ENCODE data around the gene MEGF9. TPM values are rescaled to one million over a fixed set of nuclear protein-coding genes. Genes with fewer than 3 reads are reported as not detected.

MEGF9 gene
- total RNA-seq, 2 donors from 2014 or later = 5.0 to 10.7 TPM

DNA sequence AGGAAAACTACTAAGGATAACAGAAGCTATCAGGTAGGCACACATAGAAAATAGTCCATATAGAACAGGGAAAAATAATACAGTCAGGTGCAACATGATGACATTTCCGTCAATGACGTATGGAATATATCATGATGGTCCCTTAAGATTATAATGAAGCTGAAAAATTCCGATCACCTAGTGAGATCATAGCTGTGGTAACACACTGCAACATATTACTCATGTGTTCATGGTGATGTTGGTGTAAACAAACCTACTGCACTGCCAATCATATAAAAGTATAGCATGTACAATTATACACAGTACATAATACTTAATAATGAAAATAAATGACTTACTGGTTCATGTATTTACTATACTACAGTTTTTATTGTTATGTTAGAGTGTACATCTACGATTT is 60.0 kb downstream of the MEGF9 start:
- H3K27ac ChIP-seq (ENCODE audit: low read depth, low read length) = no peak overlapping the region
- no peak for DNase-seq
- no peaks in the 10 kb centered on the region for H3K9me3 Mint-ChIP-seq
- no peaks in the 10 kb centered on the region for H3K9me3 ChIP-seq (ENCODE audit: control insufficient read depth, low read length)
- no peak overlapping the region for H3K4me3 ChIP-seq (ENCODE audit: low read length)
- WGBS, 2 experiments (ENCODE audit: insufficient coverage in 1 of 2, insufficient read length in 1 of 2) = 92 to 100% methylated on average over 2 to 4 of the region's 4 CpGs
- H3K9ac ChIP-seq (ENCODE audit: extremely low read depth, low read length, poor library complexity, severe bottlenecking) = no peak overlapping the region
- no peaks in the 10 kb centered on the region for H3K4me1 ChIP-seq (ENCODE audit: control insufficient read depth, insufficient read depth, low read length)
- no peaks in the 10 kb centered on the region for H3K27me3 Mint-ChIP-seq (ENCODE audit: insufficient read depth)
- no peaks in the 10 kb centered on the region for H3K36me3 Mint-ChIP-seq (ENCODE audit: low read depth)
- no peak overlapping the region for H3K4me3 Mint-ChIP-seq
- no peak overlapping the region for H3K27ac Mint-ChIP-seq
- H3K36me3 ChIP-seq (ENCODE audit: control insufficient read depth, insufficient read depth, low read length) = peaks cover 6% of the 10 kb centered on the region
- no peaks in the 10 kb centered on the region for H3K4me1 Mint-ChIP-seq
- TF ChIP-seq, protein P1, sequence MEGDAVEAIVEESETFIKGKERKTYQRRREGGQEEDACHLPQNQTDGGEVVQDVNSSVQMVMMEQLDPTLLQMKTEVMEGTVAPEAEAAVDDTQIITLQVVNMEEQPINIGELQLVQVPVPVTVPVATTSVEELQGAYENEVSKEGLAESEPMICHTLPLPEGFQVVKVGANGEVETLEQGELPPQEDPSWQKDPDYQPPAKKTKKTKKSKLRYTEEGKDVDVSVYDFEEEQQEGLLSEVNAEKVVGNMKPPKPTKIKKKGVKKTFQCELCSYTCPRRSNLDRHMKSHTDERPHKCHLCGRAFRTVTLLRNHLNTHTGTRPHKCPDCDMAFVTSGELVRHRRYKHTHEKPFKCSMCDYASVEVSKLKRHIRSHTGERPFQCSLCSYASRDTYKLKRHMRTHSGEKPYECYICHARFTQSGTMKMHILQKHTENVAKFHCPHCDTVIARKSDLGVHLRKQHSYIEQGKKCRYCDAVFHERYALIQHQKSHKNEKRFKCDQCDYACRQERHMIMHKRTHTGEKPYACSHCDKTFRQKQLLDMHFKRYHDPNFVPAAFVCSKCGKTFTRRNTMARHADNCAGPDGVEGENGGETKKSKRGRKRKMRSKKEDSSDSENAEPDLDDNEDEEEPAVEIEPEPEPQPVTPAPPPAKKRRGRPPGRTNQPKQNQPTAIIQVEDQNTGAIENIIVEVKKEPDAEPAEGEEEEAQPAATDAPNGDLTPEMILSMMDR (conservative IDR thresholded peaks at IDR 0.05) = no peak
- no peaks in the 10 kb centered on the region for H3K27me3 ChIP-seq (ENCODE audit: control insufficient read depth, insufficient read depth, low read length, poor library complexity, severe bottlenecking)

DNA sequence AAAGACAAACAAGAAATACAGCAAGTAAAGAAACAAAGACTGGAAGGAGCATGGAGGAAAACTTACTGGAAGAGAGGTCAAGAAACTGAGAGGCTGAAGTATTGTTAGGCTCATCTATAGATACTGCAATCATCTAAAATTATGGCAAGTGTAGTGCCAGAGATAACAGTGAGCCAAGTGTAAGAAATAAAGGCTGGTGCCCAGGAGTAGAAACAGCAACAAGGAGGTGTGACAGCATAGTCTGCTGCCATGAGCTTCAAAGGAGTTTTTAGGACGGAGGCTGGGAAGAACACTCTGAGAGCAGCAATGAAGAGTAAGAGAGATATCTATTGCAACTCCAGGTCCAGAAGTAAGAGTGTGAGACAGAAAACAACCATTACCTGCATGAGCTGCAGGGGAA is 60.5 kb downstream of the MEGF9 start:
- no peak for DNase-seq
- H3K9ac ChIP-seq (ENCODE audit: extremely low read depth, low read length, poor library complexity, severe bottlenecking) = no peak overlapping the region
- Mint-ChIP-seq H3K4me1 (no peaks in the 10 kb centered on the region), H3K36me3 (ENCODE audit: low read depth) (no peaks in the 10 kb centered on the region), H3K4me3 (no peak overlapping the region), H3K27ac (no peak overlapping the region), H3K9me3 (no peaks in the 10 kb centered on the region), H3K27me3 (ENCODE audit: insufficient read depth) (no peaks in the 10 kb centered on the region)
- no peak overlapping the region for H3K4me3 ChIP-seq (ENCODE audit: low read length)
- no peaks in the 10 kb centered on the region for H3K9me3 ChIP-seq (ENCODE audit: control insufficient read depth, low read length)
- TF ChIP-seq, protein P1 (conservative IDR thresholded peaks at IDR 0.05) = no peak
- H3K4me1 ChIP-seq (ENCODE audit: control insufficient read depth, insufficient read depth, low read length) = no peaks in the 10 kb centered on the region
- H3K27ac ChIP-seq (ENCODE audit: low read depth, low read length) = no peak overlapping the region
- peaks cover 6% of the 10 kb centered on the region for H3K36me3 ChIP-seq (ENCODE audit: control insufficient read depth, insufficient read depth, low read length)
- H3K27me3 ChIP-seq (ENCODE audit: control insufficient read depth, insufficient read depth, low read length, poor library complexity, severe bottlenecking) = no peaks in the 10 kb centered on the region
- WGBS, 2 experiments (ENCODE audit: insufficient coverage in 1 of 2, insufficient read length in 1 of 2) = 82 to 86% methylated on average over 1 of the region's 1 CpG

DNA sequence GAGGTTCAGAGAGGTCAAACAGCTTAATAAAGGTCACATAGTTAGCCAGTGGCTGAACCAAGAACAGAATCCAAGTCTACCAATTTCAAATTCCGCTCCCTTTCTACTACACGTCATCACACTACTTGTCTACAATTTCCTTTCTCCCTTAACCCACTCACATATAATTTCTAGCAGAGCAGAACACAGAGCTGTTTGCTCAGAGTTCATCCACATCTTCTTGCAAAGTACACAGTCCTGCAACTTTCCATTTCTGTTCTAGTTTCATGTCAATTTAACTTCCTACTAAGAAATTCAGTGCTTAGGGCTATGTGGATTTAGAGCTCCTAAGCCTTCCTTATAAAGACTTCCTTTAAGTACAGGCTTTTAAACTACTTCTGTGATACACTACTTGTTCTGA is 61.3 kb downstream of the MEGF9 start:
- no peaks in the 10 kb centered on the region for H3K9me3 ChIP-seq (ENCODE audit: control insufficient read depth, low read length)
- WGBS, 2 experiments (ENCODE audit: insufficient coverage in 1 of 2, insufficient read length in 1 of 2) = 95% methylated on average over 2 of the region's 2 CpGs
- H3K4me3 Mint-ChIP-seq = no peak overlapping the region
- TF ChIP-seq, protein P1 (conservative IDR thresholded peaks at IDR 0.05) = no peak
- no peak overlapping the region for H3K27ac Mint-ChIP-seq
- H3K4me1 Mint-ChIP-seq = no peaks in the 10 kb centered on the region
- H3K4me3 ChIP-seq (ENCODE audit: low read length) = no peak overlapping the region
- H3K4me1 ChIP-seq (ENCODE audit: control insufficient read depth, insufficient read depth, low read length) = no peaks in the 10 kb centered on the region
- H3K27me3 ChIP-seq (ENCODE audit: control insufficient read depth, insufficient read depth, low read length, poor library complexity, severe bottlenecking) = no peaks in the 10 kb centered on the region
- no peak overlapping the region for H3K9ac ChIP-seq (ENCODE audit: extremely low read depth, low read length, poor library complexity, severe bottlenecking)
- H3K27ac ChIP-seq (ENCODE audit: low read depth, low read length) = no peak overlapping the region
- no peaks in the 10 kb centered on the region for H3K36me3 Mint-ChIP-seq (ENCODE audit: low read depth)
- H3K27me3 Mint-ChIP-seq (ENCODE audit: insufficient read depth) = no peaks in the 10 kb centered on the region
- H3K36me3 ChIP-seq (ENCODE audit: control insufficient read depth, insufficient read depth, low read length) = no peaks in the 10 kb centered on the region
- DNase-seq = no peak
- no peaks in the 10 kb centered on the region for H3K9me3 Mint-ChIP-seq
